ENCODE data around the gene NBDY. TPM values are rescaled to one million over a fixed set of nuclear protein-coding genes. Genes with fewer than 3 reads are reported as not detected.
"Not testable (repeated sequence)": the region's sequence is repeated elsewhere in the genome, so short reads cannot be mapped to it uniquely, and the experiment has no call there.

The NBDY gene
- total RNA-seq (2014; rRNA removed; shearing (Covaris generic); ENCODE audit: low replicate concordance) = 17.7 and 22.4 TPM in 2 replicates

- in situ Hi-C loops (cut with HindIII; ENCODE audit: low pct_unique_long_range_greater_than_20kb, low sequenced_read_pairs) = no loop called here
- peak; percentile 66 for DNase-seq (ENCODE audit: low read depth)
Measured at GRCh38 chrX:56729152-56729850, at the start of gene NBDY. NBDY (plus strand) TSS chrX:56729243; CDS start chrX:56729354, 111 bp downstream.

- DNase-seq (ENCODE audit: low read depth); in situ Hi-C loops (cut with HindIII; ENCODE audit: low pct_unique_long_range_greater_than_20kb, low sequenced_read_pairs): not testable (repeated sequence)
Measured at GRCh38 chrX:56704530-56704929, 24.5 kb upstream of the NBDY start.

GRCh38 chrX:56726605-56727004 is 2.4 kb upstream of the NBDY start:
- in situ Hi-C loops (cut with HindIII; ENCODE audit: low pct_unique_long_range_greater_than_20kb, low sequenced_read_pairs) = no loop called here
- DNase-seq (ENCODE audit: low read depth) = peak; percentile 30

- in situ Hi-C loops (cut with HindIII; ENCODE audit: low pct_unique_long_range_greater_than_20kb, low sequenced_read_pairs) = no loop called here
- DNase-seq (ENCODE audit: low read depth) = no peak
Measured at GRCh38 chrX:56727531-56727930, 1.5 kb upstream of the NBDY start.

- DNase-seq (ENCODE audit: low read depth) = no peak
- in situ Hi-C loops (cut with HindIII; ENCODE audit: low pct_unique_long_range_greater_than_20kb, low sequenced_read_pairs) = no loop called here
Measured at GRCh38 chrX:56728321-56728720, 722 bp upstream of the NBDY start.

- in situ Hi-C loops (cut with HindIII; ENCODE audit: low pct_unique_long_range_greater_than_20kb, low sequenced_read_pairs) = no loop called here
- peak; percentile 21 for DNase-seq (ENCODE audit: low read depth)
Measured at GRCh38 chrX:56728752-56729151, 291 bp upstream of the NBDY start.

- DNase-seq (ENCODE audit: low read depth) = peak; percentile 20
- in situ Hi-C loops (cut with HindIII; ENCODE audit: low pct_unique_long_range_greater_than_20kb, low sequenced_read_pairs) = no loop called here
Measured at GRCh38 chrX:56733459-56734046, 4.5 kb downstream of the NBDY start.

- DNase-seq (ENCODE audit: low read depth) = no peak
- in situ Hi-C loops (cut with HindIII; ENCODE audit: low pct_unique_long_range_greater_than_20kb, low sequenced_read_pairs) = no loop called here
Measured at GRCh38 chrX:56736219-56736618, 7.2 kb downstream of the NBDY start.

- peak; percentile 46 for DNase-seq (ENCODE audit: low read depth)
Measured at GRCh38 chrX:56738670-56739069, 9.6 kb downstream of the NBDY start.

GRCh38 chrX:56744996-56745395 is 16.0 kb downstream of the NBDY start:
- in situ Hi-C loops (cut with HindIII; ENCODE audit: low pct_unique_long_range_greater_than_20kb, low sequenced_read_pairs) = no loop called here
- peak; percentile 48 for DNase-seq (ENCODE audit: low read depth)

More at GRCh38 chrX:56738670-56739069, 9.6 kb downstream of the NBDY start:
- in situ Hi-C loops (cut with HindIII; ENCODE audit: low pct_unique_long_range_greater_than_20kb, low sequenced_read_pairs) = no loop called here

- in situ Hi-C loops (cut with HindIII; ENCODE audit: low pct_unique_long_range_greater_than_20kb, low sequenced_read_pairs) = no loop called here
- DNase-seq (ENCODE audit: low read depth) = no peak
Measured at GRCh38 chrX:56746996-56747395, 18.0 kb downstream of the NBDY start.

- in situ Hi-C loops (cut with HindIII; ENCODE audit: low pct_unique_long_range_greater_than_20kb, low sequenced_read_pairs) = no loop called here
- DNase-seq (ENCODE audit: low read depth) = no peak
Measured at GRCh38 chrX:56751071-56751470, 22.0 kb downstream of the NBDY start.

- in situ Hi-C loops (cut with HindIII; ENCODE audit: low pct_unique_long_range_greater_than_20kb, low sequenced_read_pairs) = no loop called here
- DNase-seq (ENCODE audit: low read depth) = no peak
Measured at GRCh38 chrX:56757327-56757726, 28.3 kb downstream of the NBDY start.

GRCh38 chrX:56758456-56758855 is 29.4 kb downstream of the NBDY start:
- in situ Hi-C loops (cut with HindIII; ENCODE audit: low pct_unique_long_range_greater_than_20kb, low sequenced_read_pairs) = no loop called here
- no peak for DNase-seq (ENCODE audit: low read depth)

- no peak for DNase-seq (ENCODE audit: low read depth)
- in situ Hi-C loops (cut with HindIII; ENCODE audit: low pct_unique_long_range_greater_than_20kb, low sequenced_read_pairs) = no loop called here
Measured at GRCh38 chrX:56759736-56760409, 30.8 kb downstream of the NBDY start.

GRCh38 chrX:56760410-56761124 is 31.5 kb downstream of the NBDY start:
- DNase-seq (ENCODE audit: low read depth); in situ Hi-C loops (cut with HindIII; ENCODE audit: low pct_unique_long_range_greater_than_20kb, low sequenced_read_pairs): not testable (repeated sequence)

GRCh38 chrX:56761167-56761566 is 32.1 kb downstream of the NBDY start:
- in situ Hi-C loops (cut with HindIII; ENCODE audit: low pct_unique_long_range_greater_than_20kb, low sequenced_read_pairs) = no loop called here
- DNase-seq (ENCODE audit: low read depth) = no peak

GRCh38 chrX:56762220-56762619 is 33.2 kb downstream of the NBDY start:
- in situ Hi-C loops (cut with HindIII; ENCODE audit: low pct_unique_long_range_greater_than_20kb, low sequenced_read_pairs) = no loop called here
- DNase-seq (ENCODE audit: low read depth) = no peak
